Measurements from ENCODE around the gene OR11G2.
"Not testable (repeated sequence)": the region's sequence is repeated elsewhere in the genome, so short reads cannot be mapped to it uniquely, and the experiment has no call there.

The OR11G2 gene

DNA sequence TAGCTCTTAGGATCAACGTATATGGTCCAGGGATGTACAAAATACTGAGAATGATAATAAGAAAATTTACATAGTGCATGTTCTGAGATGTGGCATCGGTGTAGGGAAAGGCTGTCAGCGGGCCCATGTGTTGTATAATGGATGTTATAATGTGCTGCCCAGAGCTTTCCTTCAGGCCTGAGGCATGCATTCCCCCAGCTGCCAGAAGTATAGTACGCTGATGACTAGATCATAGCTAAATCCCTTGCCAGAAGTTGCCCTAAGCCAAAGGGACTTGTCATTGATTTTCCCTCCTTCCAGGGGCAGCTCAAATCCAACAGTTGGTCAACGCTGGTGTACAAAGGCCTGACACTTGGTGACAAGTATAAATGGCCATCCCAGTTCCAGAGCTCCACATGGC is 6.5 kb upstream of the OR11G2 start:
- no peaks in the 10 kb centered on the region for H3K36me3 ChIP-seq (ENCODE audit: insufficient read depth, low read length)
- H3K27ac ChIP-seq (ENCODE audit: low read depth, low read length), result no peak overlapping the region
- H3K9ac ChIP-seq (ENCODE audit: low read length), result no peak overlapping the region
- H3K27me3 ChIP-seq (ENCODE audit: control insufficient read depth in 1 of 2, insufficient read depth in 2 of 2, low read length in 2 of 2), result no peaks in the 10 kb centered on the region
- no peaks in the 10 kb centered on the region for H3K4me1 ChIP-seq (ENCODE audit: insufficient read depth, low read length)
- no peaks in the 10 kb centered on the region for H3K9me3 ChIP-seq (ENCODE audit: low read length)
- H3K4me3 ChIP-seq (ENCODE audit: low read depth in 1 of 2, low read length in 2 of 2), result no peak overlapping the region

DNA sequence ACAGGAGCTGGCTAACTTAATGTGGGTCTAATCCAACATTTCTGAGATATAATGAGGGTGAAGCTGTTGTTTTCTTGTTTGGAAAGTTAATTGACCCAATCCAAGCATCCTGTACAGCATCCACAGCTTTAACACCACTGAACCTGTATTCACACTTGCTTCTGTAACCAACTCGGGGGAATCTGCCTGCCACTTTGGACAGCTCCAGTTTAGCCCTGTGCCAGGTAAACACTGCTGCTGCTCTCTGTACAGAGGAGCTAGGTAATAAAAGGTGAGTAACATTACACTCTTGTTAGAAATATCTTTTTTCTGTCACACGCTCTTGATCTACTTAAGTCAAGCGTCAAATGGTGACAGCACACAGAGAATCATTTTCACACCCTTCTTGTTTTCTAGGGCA is 700 bp downstream of the OR11G2 start:
- no peaks in the 10 kb centered on the region for H3K9me3 ChIP-seq (ENCODE audit: low read length)
- no peaks in the 10 kb centered on the region for H3K4me1 ChIP-seq (ENCODE audit: insufficient read depth, low read length)
- H3K9ac ChIP-seq (ENCODE audit: low read length), result no peak overlapping the region
- no peaks in the 10 kb centered on the region for H3K27me3 ChIP-seq (ENCODE audit: control insufficient read depth in 1 of 2, insufficient read depth in 2 of 2, low read length in 2 of 2)
- no peaks in the 10 kb centered on the region for H3K36me3 ChIP-seq (ENCODE audit: insufficient read depth, low read length)
- no peak overlapping the region for H3K4me3 ChIP-seq (ENCODE audit: low read depth in 1 of 2, low read length in 2 of 2)
- H3K27ac ChIP-seq (ENCODE audit: low read depth, low read length), result no peak overlapping the region

- no peaks in the 10 kb centered on the region for H3K36me3 ChIP-seq (ENCODE audit: insufficient read depth, low read length)
- H3K4me3 ChIP-seq (ENCODE audit: low read depth in 1 of 2, low read length in 2 of 2), result no peak overlapping the region
- no peaks in the 10 kb centered on the region for H3K9me3 ChIP-seq (ENCODE audit: low read length)
- no peaks in the 10 kb centered on the region for H3K27me3 ChIP-seq (ENCODE audit: control insufficient read depth in 1 of 2, insufficient read depth in 2 of 2, low read length in 2 of 2)
- no peak overlapping the region for H3K27ac ChIP-seq (ENCODE audit: low read depth, low read length)
- no peak overlapping the region for H3K9ac ChIP-seq (ENCODE audit: low read length)
- no peaks in the 10 kb centered on the region for H3K4me1 ChIP-seq (ENCODE audit: insufficient read depth, low read length)
These were observed 3.4 kb downstream of the OR11G2 start for GRCh38 chr14:20194101-20194500.

GRCh38 chr14:20195170-20195569 is 4.5 kb downstream of the OR11G2 start:
- not testable (repeated sequence) for H3K27me3 ChIP-seq (ENCODE audit: control insufficient read depth in 1 of 2, insufficient read depth in 2 of 2, low read length in 2 of 2); H3K4me3 ChIP-seq (ENCODE audit: low read depth in 1 of 2, low read length in 2 of 2); H3K4me1 ChIP-seq (ENCODE audit: insufficient read depth, low read length); H3K27ac ChIP-seq (ENCODE audit: low read depth, low read length); H3K9me3 ChIP-seq (ENCODE audit: low read length); H3K9ac ChIP-seq (ENCODE audit: low read length); H3K36me3 ChIP-seq (ENCODE audit: insufficient read depth, low read length)

GRCh38 chr14:20195911-20196310 is 5.2 kb downstream of the OR11G2 start:
- H3K36me3 ChIP-seq (ENCODE audit: insufficient read depth, low read length), result no peaks in the 10 kb centered on the region
- no peak overlapping the region for H3K9ac ChIP-seq (ENCODE audit: low read length)

DNA sequence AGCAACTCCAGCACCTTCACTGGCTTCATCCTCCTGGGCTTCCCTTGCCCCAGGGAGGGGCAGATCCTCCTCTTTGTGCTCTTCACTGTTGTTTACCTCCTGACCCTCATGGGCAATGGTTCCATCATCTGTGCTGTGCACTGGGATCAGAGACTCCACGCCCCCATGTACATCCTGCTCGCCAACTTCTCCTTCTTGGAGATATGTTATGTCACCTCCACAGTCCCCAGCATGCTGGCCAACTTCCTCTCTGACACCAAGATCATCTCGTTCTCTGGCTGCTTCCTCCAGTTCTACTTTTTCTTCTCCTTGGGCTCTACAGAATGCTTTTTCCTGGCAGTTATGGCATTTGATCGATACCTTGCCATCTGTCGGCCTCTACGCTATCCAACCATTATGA is 6.8 kb downstream of the OR11G2 start:
- no peaks in the 10 kb centered on the region for H3K4me1 ChIP-seq (ENCODE audit: insufficient read depth, low read length)
- H3K9me3 ChIP-seq (ENCODE audit: low read length), result no peaks in the 10 kb centered on the region
- H3K9ac ChIP-seq (ENCODE audit: low read length), result no peak overlapping the region
- H3K36me3 ChIP-seq (ENCODE audit: insufficient read depth, low read length), result no peaks in the 10 kb centered on the region
- no peak overlapping the region for H3K27ac ChIP-seq (ENCODE audit: low read depth, low read length)
- H3K27me3 ChIP-seq (ENCODE audit: control insufficient read depth in 1 of 2, insufficient read depth in 2 of 2, low read length in 2 of 2), result no peaks in the 10 kb centered on the region
- H3K4me3 ChIP-seq (ENCODE audit: low read depth in 1 of 2, low read length in 2 of 2), result no peak overlapping the region

More at GRCh38 chr14:20195911-20196310, 5.2 kb downstream of the OR11G2 start:
- no peak overlapping the region for H3K27ac ChIP-seq (ENCODE audit: low read depth, low read length)
- H3K4me1 ChIP-seq (ENCODE audit: insufficient read depth, low read length), result no peaks in the 10 kb centered on the region
- H3K9me3 ChIP-seq (ENCODE audit: low read length), result no peaks in the 10 kb centered on the region
- no peaks in the 10 kb centered on the region for H3K27me3 ChIP-seq (ENCODE audit: control insufficient read depth in 1 of 2, insufficient read depth in 2 of 2, low read length in 2 of 2)
- no peak overlapping the region for H3K4me3 ChIP-seq (ENCODE audit: low read depth in 1 of 2, low read length in 2 of 2)

- Histone ChIP-seq H3K9me3 (ENCODE audit: low read length) (no peaks in the 10 kb centered on the region), H3K27me3 (ENCODE audit: control insufficient read depth in 1 of 2, insufficient read depth in 2 of 2, low read length in 2 of 2) (no peaks in the 10 kb centered on the region), H3K4me1 (ENCODE audit: insufficient read depth, low read length) (no peaks in the 10 kb centered on the region), H3K27ac (ENCODE audit: low read depth, low read length) (no peak overlapping the region), H3K4me3 (ENCODE audit: low read depth in 1 of 2, low read length in 2 of 2) (no peak overlapping the region), H3K9ac (ENCODE audit: low read length) (no peak overlapping the region), H3K36me3 (ENCODE audit: insufficient read depth, low read length) (no peaks in the 10 kb centered on the region)
These were observed 8.3 kb downstream of the OR11G2 start for GRCh38 chr14:20198991-20199390.

DNA sequence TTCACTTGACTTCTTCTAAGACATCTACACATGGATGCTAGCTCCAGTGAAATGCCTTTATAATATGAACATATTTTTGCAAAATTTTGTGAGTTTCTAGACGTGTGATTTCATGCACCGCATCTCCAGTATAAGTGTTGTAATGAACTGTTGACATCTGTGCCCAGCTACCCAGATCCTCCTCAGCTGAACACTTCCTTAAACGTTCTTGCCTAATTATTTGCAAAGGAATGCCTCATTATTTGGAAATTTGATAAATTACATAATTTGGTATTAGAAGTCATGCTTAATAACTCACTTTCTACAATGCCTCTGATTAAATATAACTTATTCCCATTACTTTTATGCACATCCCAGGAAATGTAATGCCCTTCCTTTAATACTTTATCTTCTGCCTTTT is 14.0 kb downstream of the OR11G2 start:
- Histone ChIP-seq H3K27me3 (ENCODE audit: control insufficient read depth in 1 of 2, insufficient read depth in 2 of 2, low read length in 2 of 2) (no peaks in the 10 kb centered on the region), H3K4me1 (ENCODE audit: insufficient read depth, low read length) (no peaks in the 10 kb centered on the region), H3K4me3 (ENCODE audit: low read depth in 1 of 2, low read length in 2 of 2) (no peak overlapping the region), H3K9ac (ENCODE audit: low read length) (no peak overlapping the region), H3K9me3 (ENCODE audit: low read length) (no peaks in the 10 kb centered on the region), H3K27ac (ENCODE audit: low read depth, low read length) (no peak overlapping the region), H3K36me3 (ENCODE audit: insufficient read depth, low read length) (no peaks in the 10 kb centered on the region)

DNA sequence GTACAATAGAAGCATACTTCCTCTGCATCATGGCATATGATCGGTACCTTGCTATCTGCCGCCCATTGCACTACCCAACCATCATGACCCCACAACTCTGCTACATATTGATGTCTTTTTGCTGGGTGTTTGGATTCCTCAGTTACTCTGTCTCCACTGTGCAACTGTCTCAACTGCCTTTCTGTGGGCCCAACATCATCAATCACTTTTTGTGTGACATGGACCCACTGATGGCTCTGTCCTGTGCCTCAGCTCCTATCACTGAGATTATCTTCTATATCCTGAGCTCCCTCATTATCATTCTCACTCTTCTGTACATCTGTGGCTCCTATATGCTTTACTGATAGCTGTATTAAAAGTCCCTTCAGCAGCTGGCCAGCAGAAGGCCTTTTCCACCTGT is 18.9 kb downstream of the OR11G2 start:
- no peaks in the 10 kb centered on the region for H3K36me3 ChIP-seq (ENCODE audit: insufficient read depth, low read length)
- no peaks in the 10 kb centered on the region for H3K27me3 ChIP-seq (ENCODE audit: control insufficient read depth in 1 of 2, insufficient read depth in 2 of 2, low read length in 2 of 2)
- H3K4me1 ChIP-seq (ENCODE audit: insufficient read depth, low read length), result no peaks in the 10 kb centered on the region
- H3K9ac ChIP-seq (ENCODE audit: low read length), result no peak overlapping the region
- H3K27ac ChIP-seq (ENCODE audit: low read depth, low read length), result no peak overlapping the region
- no peaks in the 10 kb centered on the region for H3K9me3 ChIP-seq (ENCODE audit: low read length)
- H3K4me3 ChIP-seq (ENCODE audit: low read depth in 1 of 2, low read length in 2 of 2), result no peak overlapping the region

GRCh38 chr14:20212406-20212805 is 21.7 kb downstream of the OR11G2 start:
- not testable (repeated sequence) for H3K27ac ChIP-seq (ENCODE audit: low read depth, low read length); H3K4me1 ChIP-seq (ENCODE audit: insufficient read depth, low read length); H3K36me3 ChIP-seq (ENCODE audit: insufficient read depth, low read length); H3K9ac ChIP-seq (ENCODE audit: low read length); H3K27me3 ChIP-seq (ENCODE audit: control insufficient read depth in 1 of 2, insufficient read depth in 2 of 2, low read length in 2 of 2); H3K9me3 ChIP-seq (ENCODE audit: low read length); H3K4me3 ChIP-seq (ENCODE audit: low read depth in 1 of 2, low read length in 2 of 2)

- H3K4me1 ChIP-seq (ENCODE audit: insufficient read depth, low read length), result no peaks in the 10 kb centered on the region
- H3K4me3 ChIP-seq (ENCODE audit: low read depth in 1 of 2, low read length in 2 of 2), result no peak overlapping the region
- no peaks in the 10 kb centered on the region for H3K36me3 ChIP-seq (ENCODE audit: insufficient read depth, low read length)
- no peak overlapping the region for H3K9ac ChIP-seq (ENCODE audit: low read length)
- no peaks in the 10 kb centered on the region for H3K9me3 ChIP-seq (ENCODE audit: low read length)
- no peak overlapping the region for H3K27ac ChIP-seq (ENCODE audit: low read depth, low read length)
- no peaks in the 10 kb centered on the region for H3K27me3 ChIP-seq (ENCODE audit: control insufficient read depth in 1 of 2, insufficient read depth in 2 of 2, low read length in 2 of 2)
These were observed 24.5 kb downstream of the OR11G2 start for GRCh38 chr14:20215196-20215595.

DNA sequence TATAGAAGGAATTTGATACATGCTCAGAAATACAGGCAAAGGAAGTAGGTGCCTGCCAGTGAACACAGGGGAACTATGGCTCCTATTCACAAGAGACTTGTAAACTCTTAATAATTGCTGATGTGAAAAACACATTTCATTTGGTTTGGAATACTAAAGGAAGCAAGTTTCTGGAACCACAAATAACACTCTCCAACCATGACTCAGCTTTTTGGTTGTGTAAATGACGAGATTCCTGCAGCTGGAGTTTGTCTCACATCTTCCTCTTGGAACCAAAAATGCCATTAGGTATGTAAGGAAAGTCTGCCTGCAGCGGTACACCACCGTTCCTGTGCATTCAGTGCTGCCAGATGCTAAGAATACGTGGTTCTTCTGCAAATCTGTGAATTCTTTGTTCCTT is 28.3 kb downstream of the OR11G2 start:
- no peaks in the 10 kb centered on the region for H3K27me3 ChIP-seq (ENCODE audit: control insufficient read depth in 1 of 2, insufficient read depth in 2 of 2, low read length in 2 of 2)

More for the DNA sequence above, 28.3 kb downstream of the OR11G2 start:
- no peaks in the 10 kb centered on the region for H3K36me3 ChIP-seq (ENCODE audit: insufficient read depth, low read length)
- H3K9me3 ChIP-seq (ENCODE audit: low read length), result no peaks in the 10 kb centered on the region
- H3K9ac ChIP-seq (ENCODE audit: low read length), result no peak overlapping the region
- no peaks in the 10 kb centered on the region for H3K4me1 ChIP-seq (ENCODE audit: insufficient read depth, low read length)
- no peak overlapping the region for H3K27ac ChIP-seq (ENCODE audit: low read depth, low read length)
- H3K4me3 ChIP-seq (ENCODE audit: low read depth in 1 of 2, low read length in 2 of 2), result no peak overlapping the region

All from muscle layer of colon (tissue), 2 donors.